IMR-90 (cell line): ENCODE results near the gene RUNX2. TPM values are rescaled to one million over a fixed set of nuclear protein-coding genes. Genes with fewer than 3 reads are reported as not detected.

Experiments used
- ATAC-seq: fragments of 200-7000 bp; cut with Tn5 transposase; 2 replicates; pipeline ENCODE4 v1.9.1; 2020; ENCODE audit warnings: low read depth, mild to moderate bottlenecking, moderate library complexity
- BruUV-seq: library from RNA; stranded (reverse); fragments of 400-500 nt; replicated peaks from 2 replicates; lab custom pipeline; 2021; lab: Mats Ljungman, UMichigan
- CTCF ChIA-PET: fragments of 300-600 bp; formaldehyde crosslinking; extraction: SDS; loops from one replicate; lab custom pipeline; 2021; ENCODE audit warnings: antibody characterized with exemption; lab: Yijun Ruan, JAX
- POLR2A ChIA-PET: fragments of 300-600 bp; sonication (Branson Sonifier 250); formaldehyde crosslinking; loops from one replicate; lab custom pipeline; 2022; ENCODE audit warnings: antibody characterized with exemption; ENCODE audit not compliant: unreplicated experiment; lab: Charles Lee
- DNase-seq: peaks from one replicate; pipeline ENCODE4 v3.0.0; 2013
- H2AFZ ChIP-seq: replicated peaks from 2 replicates; pipeline ENCODE3; 2013; ENCODE audit warnings: low read length, mild to moderate bottlenecking; ENCODE audit not compliant: poor library complexity
- H2AK5ac ChIP-seq: 2 replicates; pipeline ENCODE4 v1.6.1; 2013; ENCODE audit warnings: low read depth, low read length, inconsistent platforms
- H2AK9ac ChIP-seq: replicated peaks from 2 replicates; pipeline ENCODE3; 2013; ENCODE audit warnings: mild to moderate bottlenecking, low read depth, low read length, moderate library complexity; ENCODE audit not compliant: poor library complexity
- H2BK120ac ChIP-seq: 2 replicates; pipeline ENCODE4 v1.6.1; 2013; ENCODE audit warnings: low read depth, low read length, inconsistent platforms
- H2BK15ac ChIP-seq: 3 replicates; pipeline ENCODE4 v1.6.1; 2013; ENCODE audit warnings: low read depth, low read length, inconsistent platforms
- H2BK20ac ChIP-seq: 2 replicates; pipeline ENCODE4 v1.6.1; 2013; ENCODE audit warnings: low read depth, mild to moderate bottlenecking, inconsistent platforms, low read length, moderate library complexity
- H2BK5ac ChIP-seq: 2 replicates; pipeline ENCODE4 v1.6.1; 2013; ENCODE audit warnings: mild to moderate bottlenecking, low read depth, low read length, inconsistent platforms; ENCODE audit not compliant: poor library complexity, severe bottlenecking
- H3K14ac ChIP-seq: replicated peaks from 2 replicates; pipeline ENCODE4 v1.6.1; 2013; ENCODE audit warnings: low read depth, low read length, inconsistent platforms
- H3K18ac ChIP-seq: 2 replicates; pipeline ENCODE4 v1.6.1; 2013; ENCODE audit warnings: low read depth, low read length, control low read depth
- H3K23ac ChIP-seq: 2 replicates; pipeline ENCODE4 v1.6.1; 2013; ENCODE audit warnings: low read depth, low read length, inconsistent platforms
- H3K27ac ChIP-seq: 2 replicates; pipeline ENCODE4 v1.5.1; 2013; ENCODE audit warnings: mild to moderate bottlenecking, control low read depth, low read length; ENCODE audit not compliant: insufficient read depth
- H3K27me3 ChIP-seq: 2 replicates; pipeline ENCODE4 v1.6.1; 2013; ENCODE audit warnings: low read length; ENCODE audit not compliant: control insufficient read depth, insufficient read depth
- H3K36me3 ChIP-seq: 2 replicates; pipeline ENCODE4 v1.6.1; 2013; ENCODE audit warnings: low read length, mixed read lengths; ENCODE audit not compliant: control insufficient read depth, insufficient read depth
- H3K4ac ChIP-seq: 2 replicates; pipeline ENCODE4 v1.6.1; 2013; ENCODE audit warnings: low read depth, low read length, inconsistent platforms
- H3K4me1 ChIP-seq: 2 replicates; pipeline ENCODE4 v1.6.1; 2013; ENCODE audit warnings: low read length, mixed read lengths; ENCODE audit not compliant: control insufficient read depth, insufficient read depth
- H3K4me2 ChIP-seq: 2 replicates; pipeline ENCODE4 v1.6.1; 2013; ENCODE audit warnings: low read depth, mild to moderate bottlenecking, control low read depth, low read length, moderate library complexity
- H3K4me3 ChIP-seq: 2 replicates; pipeline ENCODE4 v1.5.1; 2013; ENCODE audit warnings: low read depth, mild to moderate bottlenecking, control low read depth, low read length, moderate library complexity; ENCODE audit not compliant: insufficient read depth
- H3K56ac ChIP-seq: 2 replicates; pipeline ENCODE4 v1.6.1; 2013; ENCODE audit warnings: low read length, inconsistent platforms; ENCODE audit not compliant: insufficient read depth; ENCODE audit errors: extremely low read depth
- H3K79me1 ChIP-seq, 2 experiments: 2 replicates each; pipeline ENCODE4 v1.6.1; 2013; ENCODE audit warnings: low read length in 2 of 2, inconsistent platforms in 1 of 2, low read depth in 1 of 2
- H3K9ac ChIP-seq: 2 replicates; pipeline ENCODE4 v1.6.1; 2013; ENCODE audit warnings: low read depth, low read length, control low read depth
- H3K9me1 ChIP-seq: 2 replicates; pipeline ENCODE4 v1.6.1; 2013; ENCODE audit warnings: low read length, inconsistent platforms; ENCODE audit not compliant: insufficient read depth
- H3K9me3 ChIP-seq: 2 replicates; pipeline ENCODE4 v1.6.1; 2013; ENCODE audit warnings: low read length; ENCODE audit not compliant: control insufficient read depth, insufficient read depth
- H4K20me1 ChIP-seq: 2 replicates; pipeline ENCODE4 v1.6.1; 2013; ENCODE audit warnings: low read length, inconsistent platforms; ENCODE audit not compliant: insufficient read depth
- H4K5ac ChIP-seq: 2 replicates; pipeline ENCODE4 v1.6.1; 2013; ENCODE audit warnings: mild to moderate bottlenecking, low read depth, low read length, control low read depth
- H4K8ac ChIP-seq, 2 experiments: 2 replicates each; pipeline ENCODE4 v1.6.1; 2013; ENCODE audit warnings: low read depth in 2 of 2, low read length in 2 of 2, control low read depth in 1 of 2, inconsistent platforms in 1 of 2
- H4K91ac ChIP-seq: 2 replicates; pipeline ENCODE4 v1.6.1; 2013; ENCODE audit warnings: low read depth, low read length, inconsistent platforms; ENCODE audit not compliant: insufficient read depth
- CHD1 ChIP-seq: IDR thresholded peaks from 2 replicates; pipeline ENCODE4 v1.6.1; 2012; ENCODE audit warnings: low read depth, low read length, improper control_type of control experiment
- MAFK ChIP-seq: IDR thresholded peaks from 2 replicates; pipeline ENCODE4 v1.6.1; 2012; ENCODE audit warnings: low read depth, low read length, improper control_type of control experiment
- MXI1 ChIP-seq: IDR thresholded peaks from 2 replicates; pipeline ENCODE4 v1.6.1; 2012; ENCODE audit warnings: low read depth, mild to moderate bottlenecking, low read length, moderate library complexity, borderline replicate concordance
- NFE2L2 ChIP-seq: fragments of 150-350 bp; IDR thresholded peaks from 2 replicates; pipeline ENCODE4 v1.6.1; 2016; ENCODE audit warnings: low read depth, mild to moderate bottlenecking, low read length
- POLR2A ChIP-seq: IDR thresholded peaks from 2 replicates; pipeline ENCODE4 v1.6.1; 2012; ENCODE audit warnings: mild to moderate bottlenecking, low read depth, low read length
- RCOR1 ChIP-seq: IDR thresholded peaks from 2 replicates; pipeline ENCODE4 v1.6.1; 2012; ENCODE audit warnings: mild to moderate bottlenecking, low read length, improper control_type of control experiment; ENCODE audit not compliant: insufficient replicate concordance
- SMC3 ChIP-seq: fragments of 150-350 bp; IDR thresholded peaks from 2 replicates; pipeline ENCODE4 v1.6.1; 2016; ENCODE audit warnings: low read depth, mild to moderate bottlenecking, antibody characterized with exemption, low read length, moderate library complexity
- USF2 ChIP-seq: fragments of 150-350 bp; IDR thresholded peaks from 2 replicates; pipeline ENCODE4 v1.6.1; 2017; ENCODE audit warnings: mild to moderate bottlenecking, antibody characterized with exemption, low read length, low read depth
- WGBS, 2 experiments: methylation state at CpG; one replicate each; pipeline versions ENCODE4 v1.1.5 to v1.1.7; 2013; ENCODE audit warnings: missing lambda C conversion rate in 2 of 2; ENCODE audit not compliant: insufficient read length in 1 of 2; ENCODE audit errors: extremely low coverage in 2 of 2; 5-methylcytosine and 5-hydroxymethylcytosine counted together
- dilution Hi-C: fragments of 300-500 bp; cut with HindIII; formaldehyde crosslinking; loops from one replicate; pipeline ENCODE4 v1.14.3; 2018; ENCODE audit warnings: low sequenced_read_pairs; ENCODE audit not compliant: unreplicated experiment
- in situ Hi-C: fragments of 300-500 bp; cut with MboI; formaldehyde crosslinking; loops from 3 replicates; pipeline ENCODE4 v1.14.3; 2019; ENCODE audit warnings: low sequenced_read_pairs, inconsistent platforms, mixed read lengths
- intact Hi-C: fragments of 100-400 bp; cut with micrococcal nuclease; formaldehyde crosslinking; loops from 2 replicates; pipeline ENCODE4 v1.10.0; 2022
- polyA plus RNA-seq, 3 experiments: library from polyadenylated mRNA; depleted of rRNA; stranded (reverse); fragments of >200 nt; gene quantifications; 2 replicates each; pipeline ENCODE4 v1.2.3, GENCODE V29; 2012; ENCODE audit warnings: low replicate concordance in 1 of 3
- total RNA-seq: library from RNA; depleted of rRNA; stranded (reverse); fragments of >200 nt; gene quantifications from 2 replicates; pipeline ENCODE4 v1.2.3, GENCODE V29; 2012

RUNX2 gene
- total and polyA plus RNA-seq, 2 of the 4 experiments (the other 2 are of a cell fraction), result 2.3 to 4.7 TPM

DNA sequence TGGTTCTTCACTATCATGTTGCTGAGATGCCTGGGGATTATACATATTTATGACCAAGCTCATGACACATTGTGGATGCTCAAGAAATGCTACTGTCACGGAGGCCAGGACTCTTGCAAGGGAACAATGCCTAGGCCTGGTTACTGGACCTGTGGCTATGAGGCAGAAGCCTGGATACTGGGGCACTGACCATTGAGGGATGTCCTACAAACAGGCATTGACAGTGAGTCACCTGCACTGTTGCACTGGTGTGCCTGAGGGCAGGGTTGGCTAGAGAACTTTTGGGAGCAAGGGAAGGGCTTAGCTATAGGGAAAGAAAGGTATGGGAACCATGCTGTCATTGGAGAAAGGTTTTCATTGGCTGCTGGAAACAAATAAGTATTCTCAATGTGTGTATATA is 362.7 kb downstream of the RUNX2 start:
- Histone ChIP-seq H3K9me1 (peaks cover 5% of the 10 kb centered on the region; the same call in 1 of the 2 replicates), H4K91ac (no peak overlapping the region), H3K36me3 (no peaks in the 10 kb centered on the region), H3K4ac (no peak overlapping the region), H2BK120ac (no peak overlapping the region), H3K4me1 (no peaks in the 10 kb centered on the region), H3K9me3 (no peaks in the 10 kb centered on the region), H3K18ac (no peak overlapping the region), H3K4me3 (no peak overlapping the region), H2BK15ac (no peak overlapping the region), H2AFZ (no peak overlapping the region), H4K20me1 (no peaks in the 10 kb centered on the region), H3K9ac (no peak overlapping the region), H2BK5ac (no peak overlapping the region), H3K23ac (no peak overlapping the region), H4K8ac (no peak overlapping the region), H2BK20ac (no peak overlapping the region), H2AK9ac (no peak overlapping the region), H3K27me3 (no peaks in the 10 kb centered on the region), H3K14ac (no peak overlapping the region; the same call in 1 of the 2 replicates), H4K5ac (no peak overlapping the region), H3K56ac (no peak overlapping the region), H3K4me2 (no peak overlapping the region), H2AK5ac (no peak overlapping the region), H3K27ac (no peak overlapping the region), H3K79me1 (no peaks in the 10 kb centered on the region)
- intact Hi-C loops, result no loop called here
- WGBS, 2 experiments, result no CpG with 5 or more reads among the region's 1 CpG
- ATAC-seq (no peak), DNase-seq (no peak)
- BruUV-seq, result no TSS peak
- in situ Hi-C loops, result no loop called here
- CTCF ChIA-PET, result no interaction called here
- POLR2A ChIA-PET, result no interaction called here
- no peak for TF ChIP-seq USF2
- no peak for TF ChIP-seq MXI1
- no peak for TF ChIP-seq RCOR1
- no peak for TF ChIP-seq POLR2A
- no peak for TF ChIP-seq MAFK
- TF ChIP-seq SMC3, result no peak
- TF ChIP-seq NFE2L2, result no peak
- TF ChIP-seq CHD1, result no peak
- dilution Hi-C loops, result no loop called here
